IPS DF 4.7 (cell line): ENCODE data around the gene HEATR9.

Source experiments
- DNase-seq: peaks from one replicate; pipeline ENCODE4 v3.0.0-alpha.2; 2013; ENCODE audit warnings: low spot score; ENCODE audit errors: extremely low read depth

Gene HEATR9

GRCh38 chr17:35894206-35894605 lies 25.5 kb upstream of the HEATR9 start:
- no peak for DNase-seq

- DNase-seq, result no peak
Observed at GRCh38 chr17:35893751-35894150, 25.1 kb upstream of the HEATR9 start.

DNA sequence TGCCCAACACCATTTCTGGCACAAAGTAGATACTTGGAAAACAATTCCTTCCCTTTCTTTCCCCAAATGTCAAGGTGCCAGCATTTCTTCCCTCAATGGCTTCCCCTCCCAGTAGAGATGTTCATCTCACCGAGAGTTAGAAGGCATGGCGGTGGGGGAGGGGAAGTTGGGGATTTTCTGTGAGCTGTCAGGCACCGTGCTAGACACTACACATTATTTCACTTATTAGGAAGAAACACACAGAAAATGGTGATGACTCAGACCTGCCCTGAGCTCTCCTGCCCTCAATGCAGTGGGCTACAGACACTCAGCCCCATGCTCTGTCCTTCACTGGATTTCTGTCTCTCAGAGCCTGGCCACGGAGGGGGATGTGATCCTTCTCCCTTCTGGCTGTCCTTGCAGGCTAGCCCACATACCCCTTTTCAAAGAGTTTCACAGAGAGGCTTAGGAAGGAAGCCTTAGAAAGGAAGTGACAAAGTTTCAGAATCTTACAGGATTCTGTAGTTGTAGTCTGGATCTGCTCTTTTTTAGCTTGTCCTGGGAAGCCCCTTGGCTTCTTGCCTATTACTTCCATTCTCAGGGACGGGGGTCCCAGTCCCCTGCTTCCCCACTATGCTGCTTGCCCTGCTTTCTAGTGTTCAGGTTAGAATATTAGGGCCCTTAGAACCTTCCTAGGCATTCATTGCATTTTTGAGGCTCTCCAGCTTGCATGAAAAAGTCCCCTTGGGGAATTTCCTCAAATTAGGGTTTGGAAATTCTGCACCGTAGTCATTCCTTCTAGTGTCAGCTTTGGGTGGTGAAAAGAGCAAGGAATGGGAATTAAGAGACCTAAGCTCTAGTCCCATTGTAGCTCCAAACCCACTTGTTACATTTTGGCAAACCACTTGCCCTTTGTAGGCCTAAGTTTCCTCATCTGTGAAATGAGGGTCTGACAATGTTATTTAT lies 23.7 kb upstream of the HEATR9 start:
- no peak for DNase-seq

DNA sequence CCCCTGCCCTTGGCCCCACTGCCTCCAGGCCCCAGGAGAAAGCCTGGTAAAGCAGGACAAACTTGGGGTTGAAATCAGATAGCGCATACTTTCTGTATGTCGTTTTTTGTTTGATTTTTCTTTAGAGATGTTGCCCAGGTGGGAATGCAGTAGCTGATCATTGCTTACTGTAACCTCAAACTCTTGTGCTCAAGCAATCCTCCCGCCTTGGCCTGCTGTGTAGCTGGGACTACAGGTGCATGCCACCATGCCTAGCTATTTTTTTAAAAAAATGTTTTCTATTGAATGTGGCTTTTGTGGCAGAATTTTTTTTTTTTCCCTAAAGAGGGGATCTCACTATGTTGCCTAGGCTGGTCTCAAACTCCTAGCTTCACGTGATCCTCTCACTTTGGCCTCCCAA lies 22.6 kb upstream of the HEATR9 start:
- no peak for DNase-seq

GRCh38 chr17:35890774-35891155 lies 22.1 kb upstream of the HEATR9 start:
- no peak for DNase-seq

GRCh38 chr17:35889818-35890773 lies 21.4 kb upstream of the HEATR9 start:
- DNase-seq, result no peak

DNA sequence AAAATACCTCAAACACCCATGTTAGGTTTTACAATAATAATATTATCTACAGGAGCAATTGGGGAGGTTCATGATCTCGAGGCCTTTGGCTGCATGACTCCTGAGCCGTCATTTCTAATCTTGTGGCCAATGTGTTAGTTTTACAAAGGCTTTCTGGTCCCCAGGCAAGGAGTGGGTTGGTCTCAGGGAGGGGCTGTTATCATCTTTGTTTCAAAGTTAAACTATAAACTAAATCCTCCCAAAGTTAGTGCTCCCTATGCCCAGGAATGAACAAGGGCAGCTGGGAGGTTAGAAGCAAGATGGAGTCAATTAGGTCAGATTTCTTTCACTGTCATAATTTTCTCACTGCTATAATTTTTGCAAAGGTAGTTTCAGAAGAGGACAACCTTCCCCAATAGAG lies 20.6 kb upstream of the HEATR9 start:
- DNase-seq, result no peak

DNA sequence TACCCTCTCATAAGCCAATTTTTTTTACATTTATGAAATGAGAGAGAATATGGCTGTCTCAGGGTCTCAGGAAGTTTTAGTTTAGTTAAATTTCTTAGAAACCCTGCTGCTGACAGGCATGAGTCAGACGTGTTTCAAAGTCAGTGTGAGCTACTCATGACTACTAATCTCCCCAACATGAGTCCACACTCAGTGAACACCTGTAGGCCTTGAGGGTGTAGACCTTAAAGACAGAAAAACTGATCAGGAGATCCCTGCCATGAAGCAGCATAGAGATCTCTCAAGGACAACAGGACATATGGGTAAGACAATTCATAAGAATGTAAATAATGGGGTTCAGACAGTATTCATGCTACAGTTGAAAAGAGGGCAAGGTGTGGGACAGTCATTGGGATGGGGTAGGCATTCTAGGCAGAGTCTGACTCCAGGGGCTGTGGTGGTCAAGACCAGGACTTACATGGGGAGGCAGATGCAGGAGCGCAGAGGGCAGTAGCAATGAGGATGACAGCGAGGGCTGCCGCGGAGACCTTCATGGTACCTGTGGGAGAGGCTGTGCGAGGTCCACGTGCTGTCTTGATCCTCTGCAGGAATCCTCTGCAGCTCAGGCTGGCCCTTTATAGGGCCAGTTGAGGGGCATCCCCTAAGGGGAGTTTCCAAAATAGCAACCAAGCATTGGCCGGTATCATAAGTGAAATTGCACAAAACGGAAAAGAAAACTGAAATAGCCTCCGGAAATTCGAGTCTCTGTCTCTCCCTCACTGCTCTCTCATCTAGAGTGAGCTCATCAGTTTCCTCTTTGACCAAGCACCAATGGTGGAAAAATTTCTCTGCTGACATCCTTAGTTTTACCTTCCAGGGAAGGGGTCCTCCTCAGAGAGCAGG lies 11.3 kb upstream of the HEATR9 start, which contains the start of gene CCL5:
CCL5 (minus strand) TSS at position 588 of the 882 bp plus-strand sequence.
- no peak for DNase-seq

GRCh38 chr17:35878361-35878760 lies 9.7 kb upstream of the HEATR9 start:
- DNase-seq, result no peak

DNA sequence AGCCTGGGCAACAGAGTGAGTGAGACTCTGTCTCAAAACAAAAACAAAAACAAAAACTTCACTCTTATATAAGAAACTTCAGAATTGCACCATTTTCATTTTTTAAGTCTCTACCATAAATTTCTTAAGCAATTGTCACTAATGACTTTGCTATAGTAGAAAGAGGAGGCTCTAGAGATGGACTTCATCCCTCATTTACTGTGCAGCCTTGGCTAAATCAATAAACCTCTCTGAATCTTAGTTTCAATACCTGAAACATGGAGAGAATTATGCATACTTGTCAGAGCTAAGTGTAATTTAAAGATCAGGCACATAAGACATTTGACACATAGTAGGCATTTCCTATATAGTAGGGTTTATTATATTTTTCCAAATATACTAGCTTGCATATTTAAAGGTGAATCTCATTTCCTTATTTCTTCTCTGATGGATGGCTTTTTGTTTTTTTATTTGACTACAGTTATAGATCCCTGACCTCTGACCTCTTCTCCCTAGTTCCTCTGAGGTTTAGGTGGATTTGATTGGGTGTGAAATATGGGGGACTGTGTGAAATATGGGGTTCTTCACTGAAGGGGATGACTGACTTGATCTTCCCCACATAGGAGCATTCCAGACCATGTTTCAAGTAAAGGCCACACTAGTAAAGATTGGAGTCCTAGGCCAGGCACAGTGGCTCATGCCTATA lies 8.8 kb upstream of the HEATR9 start:
- DNase-seq, result no peak

- DNase-seq, result no peak
Observed at GRCh38 chr17:35876534-35876933, 7.8 kb upstream of the HEATR9 start.

GRCh38 chr17:35875800-35876139 lies 7.1 kb upstream of the HEATR9 start:
- DNase-seq, result no peak

- DNase-seq, result no peak
Observed at GRCh38 chr17:35875072-35875799, 6.5 kb upstream of the HEATR9 start.

DNA sequence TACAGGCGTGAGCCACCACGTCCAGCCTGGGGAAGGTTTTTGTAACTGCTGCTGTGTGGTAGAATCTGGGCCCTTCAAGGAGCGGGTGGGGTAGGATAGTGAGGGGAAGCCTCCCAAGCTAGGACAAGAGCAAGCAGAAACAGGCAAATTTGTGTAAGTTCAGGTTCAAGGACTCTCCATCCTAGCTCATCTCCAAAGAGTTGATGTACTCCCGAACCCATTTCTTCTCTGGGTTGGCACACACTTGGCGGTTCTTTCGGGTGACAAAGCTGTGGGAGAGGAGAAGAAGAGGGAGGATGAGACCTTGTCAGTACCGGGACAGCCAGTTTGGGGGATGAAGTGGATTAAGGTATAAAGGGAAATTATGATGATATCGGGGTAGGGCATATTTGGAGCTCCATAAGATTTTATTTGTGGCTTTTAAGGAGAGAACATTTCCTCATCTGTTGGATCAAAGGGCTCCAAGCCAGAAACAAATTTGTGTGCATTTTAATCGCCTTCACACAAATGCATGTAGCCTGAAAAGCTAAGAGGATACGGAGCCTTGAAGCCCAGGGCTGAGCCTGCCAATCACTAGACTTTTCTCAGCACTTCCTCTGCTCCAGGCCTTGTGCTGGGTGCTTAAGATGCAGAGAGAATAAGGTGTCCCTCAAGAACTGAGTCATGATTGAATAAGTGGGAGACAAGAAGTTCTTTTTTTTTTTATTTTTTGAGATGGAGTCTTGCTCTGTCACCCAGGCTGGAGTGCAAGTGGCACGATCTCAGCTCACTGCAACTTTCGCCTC lies 3.7 kb upstream of the HEATR9 start:
- no peak for DNase-seq

DNA sequence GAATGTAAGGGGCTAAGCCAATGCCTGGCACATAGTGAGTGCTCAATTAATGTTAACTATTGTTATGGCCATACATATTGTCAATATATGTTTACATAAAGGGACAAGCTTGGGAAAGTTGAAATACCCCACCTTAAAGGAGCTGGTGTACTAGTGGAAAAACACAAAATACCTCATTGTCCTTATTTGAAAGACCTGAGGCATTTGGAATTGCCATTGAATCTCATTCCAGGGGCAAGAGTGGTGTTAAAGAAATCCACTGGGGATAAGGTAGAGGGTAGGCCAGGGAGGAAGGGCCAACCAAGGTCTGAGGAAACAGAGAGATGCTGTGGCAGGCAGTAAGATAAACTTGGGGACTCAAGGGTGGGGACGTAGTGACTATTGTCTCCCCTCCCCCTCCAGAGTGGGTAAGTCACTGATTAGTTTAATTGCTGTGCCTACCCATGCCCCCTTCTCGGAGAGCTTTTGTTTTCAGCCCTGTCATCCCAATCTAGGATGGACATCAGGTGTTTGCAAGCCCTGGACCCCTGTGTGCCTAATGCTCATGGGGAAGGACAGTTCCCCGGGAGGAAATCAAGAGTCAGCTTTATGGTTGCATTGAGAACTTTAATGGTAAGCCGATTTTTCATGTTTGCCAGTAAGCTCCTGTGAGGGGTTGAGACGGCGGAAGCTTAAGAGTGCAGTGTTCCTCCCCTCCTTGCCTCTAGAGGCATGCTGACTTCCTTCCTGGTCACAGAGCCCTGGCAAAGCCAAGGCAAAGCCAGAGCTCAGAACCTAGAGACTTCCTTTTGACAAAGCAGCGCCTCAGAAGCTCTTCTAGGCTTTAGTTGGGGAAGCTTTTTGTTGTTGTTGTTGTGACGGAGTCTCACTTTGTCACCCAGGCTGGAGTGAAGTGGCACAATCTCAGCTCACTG lies 2.5 kb upstream of the HEATR9 start:
- DNase-seq, result no peak

DNA sequence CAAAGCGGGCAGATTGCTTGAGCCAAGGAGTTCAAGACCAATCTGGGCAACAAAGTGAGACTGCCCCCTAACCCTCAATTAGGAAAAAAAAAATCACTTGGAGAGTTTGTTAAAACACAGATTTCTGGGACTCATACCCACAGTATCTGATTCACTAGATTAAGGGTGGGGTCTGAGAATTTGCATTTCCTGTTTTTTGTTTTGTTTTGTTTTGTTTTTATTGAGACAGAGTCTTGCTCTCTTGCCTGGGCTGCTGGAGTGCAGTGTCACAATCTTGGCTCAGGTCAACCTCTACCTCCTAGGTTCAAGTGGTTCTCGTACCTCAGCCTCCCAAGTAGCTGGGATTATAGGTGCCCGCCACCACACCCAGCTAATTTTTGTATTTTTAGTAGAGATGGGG lies 1.1 kb downstream of the HEATR9 start:
- DNase-seq, result no peak

- no peak for DNase-seq
Observed at GRCh38 chr17:35866341-35866950, 2.2 kb downstream of the HEATR9 start.
